Esophagus squamous epithelium (tissue), 4 donors: ENCODE measurements around the gene HRK.

ENCODE experiments used
- CTCF ChIP-seq, 6 experiments: fragments of 450-650 bp in 4 of 6; fragments of 200-600 bp in 2 of 6; sonication (generic) in 2 of 6; IDR thresholded peaks; one replicate each; pipeline ENCODE4 v1.5.1; 2016 to 2019; ENCODE audit warnings: antibody characterized with exemption in 6 of 6, mild to moderate bottlenecking in 4 of 6, moderate library complexity in 4 of 6
- POLR2A ChIP-seq, 4 donors: fragments of 450-650 bp; IDR thresholded peaks; one replicate each; pipeline ENCODE4 v1.6.1; 2017; ENCODE audit warnings: antibody characterized with exemption in 4 of 4, mild to moderate bottlenecking in 4 of 4, moderate library complexity in 3 of 4

- TF ChIP-seq CTCF (IDR thresholded peaks at IDR 0.05) = no peak
- TF ChIP-seq POLR2A (IDR thresholded peaks at IDR 0.05) = no peak
Measured at GRCh38 chr12:116862167-116862566, 19.1 kb downstream of the HRK start.
